PC-3 (cell line): ENCODE results near the gene GIPC1. TPM values are rescaled to one million over a fixed set of nuclear protein-coding genes. Genes with fewer than 3 reads are reported as not detected.

Experiments used
- ATAC-seq: fragments of 200-7000 bp; cut with Tn5 transposase; 2 replicates; pipeline ENCODE4 v1.9.1; 2020; ENCODE audit warnings: mild to moderate bottlenecking, moderate library complexity
- BruUV-seq: library from RNA; stranded (reverse); fragments of 400-500 nt; replicated peaks from 2 replicates; lab custom pipeline; 2021; lab: Mats Ljungman, UMichigan
- CTCF ChIA-PET: fragments of 300-600 bp; sonication (Branson Sonifier 250); formaldehyde crosslinking; loops from one replicate; lab custom pipeline; 2022; ENCODE audit warnings: antibody characterized with exemption; lab: Charles Lee
- POLR2A ChIA-PET: fragments of 300-600 bp; sonication (Branson Sonifier 250); formaldehyde crosslinking; loops from one replicate; lab custom pipeline; 2022; ENCODE audit warnings: antibody characterized with exemption; ENCODE audit not compliant: unreplicated experiment; lab: Charles Lee
- DNase-seq: peaks from one replicate; pipeline ENCODE4 v3.0.0-alpha.2; 2015
- H2AFZ ChIP-seq: fragments of 300-600 bp; sonication (generic); 2 replicates; pipeline ENCODE4 v1.6.0; 2016; ENCODE audit warnings: antibody characterized with exemption, low read length
- H3F3A ChIP-seq: fragments of 300-600 bp; sonication (generic); one replicate; pipeline ENCODE4 v1.6.0; 2017; ENCODE audit warnings: antibody characterized with exemption, low read length, control low read depth, mild to moderate bottlenecking; ENCODE audit not compliant: unreplicated experiment
- H3K27ac ChIP-seq: fragments of 300-600 bp; sonication (generic); 2 replicates; pipeline ENCODE4 v1.5.1; 2016; ENCODE audit warnings: mild to moderate bottlenecking, low read length
- H3K27me3 ChIP-seq: fragments of 300-600 bp; sonication (generic); 2 replicates; pipeline ENCODE4 v1.6.1; 2016; ENCODE audit warnings: low read length, mixed read lengths
- H3K36me3 ChIP-seq: fragments of 300-600 bp; sonication (generic); 2 replicates; pipeline ENCODE4 v1.6.1; 2016; ENCODE audit warnings: low read depth, mixed run types, low read length, mixed read lengths
- H3K4me1 ChIP-seq: fragments of 300-600 bp; sonication (generic); 2 replicates; pipeline ENCODE4 v1.5.1; 2016; ENCODE audit warnings: low read length; ENCODE audit not compliant: insufficient read depth
- H3K4me2 ChIP-seq: fragments of 300-600 bp; sonication (generic); 2 replicates; pipeline ENCODE4 v1.6.0; 2016; ENCODE audit warnings: low read length
- H3K4me3 ChIP-seq: fragments of 300-600 bp; sonication (generic); 2 replicates; pipeline ENCODE4 v1.5.1; 2016; ENCODE audit warnings: mild to moderate bottlenecking, low read length, mixed read lengths
- H3K79me2 ChIP-seq: fragments of 300-600 bp; sonication (generic); 2 replicates; pipeline ENCODE4 v1.6.1; 2017; ENCODE audit warnings: low read length, mixed read lengths
- H3K9ac ChIP-seq: fragments of 300-600 bp; sonication (generic); 2 replicates; pipeline ENCODE4 v1.6.0; 2016; ENCODE audit warnings: mild to moderate bottlenecking, low read length
- H3K9me2 ChIP-seq: fragments of 300-600 bp; sonication (generic); replicated peaks from 2 replicates; pipeline ENCODE4 v1.6.1; 2016; ENCODE audit warnings: mixed run types, low read length, mixed read lengths
- H3K9me3 ChIP-seq: fragments of 300-600 bp; sonication (generic); 2 replicates; pipeline ENCODE4 v1.6.1; 2016; ENCODE audit warnings: low read length, mixed read lengths
- H4K20me1 ChIP-seq: fragments of 300-600 bp; sonication (generic); 2 replicates; pipeline ENCODE4 v1.6.1; 2016; ENCODE audit warnings: low read length, mixed read lengths
- CTCF ChIP-seq: fragments of 300-600 bp; sonication (generic); conservative IDR thresholded peaks from 2 replicates; pipeline ENCODE4 v1.5.1; 2017; ENCODE audit warnings: antibody characterized with exemption, low read depth, mild to moderate bottlenecking, low read length
- EZH2 ChIP-seq: fragments of 300-600 bp; sonication (generic); IDR thresholded peaks from one replicate; pipeline ENCODE4 v1.6.1; 2017; ENCODE audit warnings: antibody characterized with exemption, mild to moderate bottlenecking, low read length; ENCODE audit not compliant: unreplicated experiment
- EZH2phosphoT487 ChIP-seq: fragments of 300-600 bp; sonication (generic); IDR thresholded peaks from 2 replicates; pipeline ENCODE4 v1.6.1; 2018; ENCODE audit warnings: mild to moderate bottlenecking, antibody characterized with exemption, low read length, borderline replicate concordance
- intact Hi-C: fragments of 100-400 bp; cut with micrococcal nuclease; formaldehyde crosslinking; loops from 2 replicates; pipeline ENCODE4 v1.9.0; 2023
- total RNA-seq: library from RNA; depleted of rRNA; stranded (reverse); fragments of >200 nt; gene quantifications from 2 replicates; pipeline ENCODE4 v1.2.3, GENCODE V29; 2014

The GIPC1 gene
- total RNA-seq, 1 experiment from 2014 or later: 538 TPM

GRCh38 chr19:14502334-14503092, 6.6 kb upstream of the GIPC1 start:
- Histone ChIP-seq H3K9me2 (no peaks in the 10 kb centered on the region), H3K36me3 (no peaks in the 10 kb centered on the region), H3K27ac (no peak overlapping the region), H3K4me3 (no peak overlapping the region), H3K79me2 (no peaks in the 10 kb centered on the region), H3K9ac (no peak overlapping the region), H3K4me1 (peaks cover 51% of the 10 kb centered on the region), H3F3A (peaks cover 13% of the 10 kb centered on the region), H3K27me3 (no peaks in the 10 kb centered on the region), H2AFZ (0 out of 2 replicates have a peak overlapping the region, but pooled peaks have one; percentile 7), H3K9me3 (no peaks in the 10 kb centered on the region), H4K20me1 (no peaks in the 10 kb centered on the region), H3K4me2 (peak overlapping the region; percentile 8; the same call in 1 of the 2 replicates)
- no TSS peak for BruUV-seq
- no peak for ATAC-seq
- intact Hi-C loops: no loop called here
- ChIA-PET CTCF (no interaction called here), POLR2A (no interaction called here)
- peak; percentile 76 for DNase-seq
- TF ChIP-seq EZH2phosphoT487 (no peak), CTCF (no peak), EZH2 (no peak)

- peaks cover 28% of the 10 kb centered on the region for H3K4me1 ChIP-seq
- H3K4me3 ChIP-seq: peak overlapping the region; percentile 56; the same call in 1 of the 2 replicates
- peak overlapping the region; percentile 75 for H2AFZ ChIP-seq
- H3K4me2 ChIP-seq: peak overlapping the region; percentile 77
- peak; percentile 18 for ATAC-seq
- no peaks in the 10 kb centered on the region for H3K9me2 ChIP-seq
- no peaks in the 10 kb centered on the region for H3K9me3 ChIP-seq
- H3K36me3 ChIP-seq: peaks cover 8% of the 10 kb centered on the region; the same call in 1 of the 2 replicates
- intact Hi-C loops: loop anchor here (2.0 kb wide), 1 partner anchor 31 kb away; the partner anchor contains the start of gene TECR
- no peak for TF ChIP-seq EZH2phosphoT487
- TF ChIP-seq CTCF: no peak
- TF ChIP-seq EZH2: no peak
- peaks cover 5% of the 10 kb centered on the region for H3F3A ChIP-seq
- CTCF ChIA-PET: interaction anchor here (2.2 kb wide), 1 partner anchor 8 kb away, joined by 15 read pairs; no protein-coding TSS in a partner anchor
- BruUV-seq: no TSS peak
- peak overlapping the region; percentile 76 for H3K27ac ChIP-seq
- H3K79me2 ChIP-seq: peaks cover 34% of the 10 kb centered on the region
- POLR2A ChIA-PET: interaction anchor here (0.6 to 1.8 kb wide), 6 partner anchors 9 to 361 kb away, joined by 4 to 16 read pairs (median 10); partner anchors contain the start of gene DNAJB1
- peaks cover 18% of the 10 kb centered on the region for H4K20me1 ChIP-seq
- peak; percentile 50 for DNase-seq
- no peaks in the 10 kb centered on the region for H3K27me3 ChIP-seq
- peak overlapping the region; percentile 66 for H3K9ac ChIP-seq
These were observed 1.4 kb upstream of the GIPC1 start for GRCh38 chr19:14497228-14497921.
